NCI-H2107 treated with DMSO at 0.1 percent for 48 hours (cell line): ENCODE data around the gene EIF5A.

Experiments used
- DNase-seq: peaks from one replicate; lab custom pipeline; 2025; ENCODE audit not compliant: unreplicated experiment; lab: John Stamatoyannopoulos, UW

Gene EIF5A

GRCh38 chr17:7352910-7353635 lies 45.6 kb downstream of the EIF5A start:
- DNase-seq = no peak

DNA sequence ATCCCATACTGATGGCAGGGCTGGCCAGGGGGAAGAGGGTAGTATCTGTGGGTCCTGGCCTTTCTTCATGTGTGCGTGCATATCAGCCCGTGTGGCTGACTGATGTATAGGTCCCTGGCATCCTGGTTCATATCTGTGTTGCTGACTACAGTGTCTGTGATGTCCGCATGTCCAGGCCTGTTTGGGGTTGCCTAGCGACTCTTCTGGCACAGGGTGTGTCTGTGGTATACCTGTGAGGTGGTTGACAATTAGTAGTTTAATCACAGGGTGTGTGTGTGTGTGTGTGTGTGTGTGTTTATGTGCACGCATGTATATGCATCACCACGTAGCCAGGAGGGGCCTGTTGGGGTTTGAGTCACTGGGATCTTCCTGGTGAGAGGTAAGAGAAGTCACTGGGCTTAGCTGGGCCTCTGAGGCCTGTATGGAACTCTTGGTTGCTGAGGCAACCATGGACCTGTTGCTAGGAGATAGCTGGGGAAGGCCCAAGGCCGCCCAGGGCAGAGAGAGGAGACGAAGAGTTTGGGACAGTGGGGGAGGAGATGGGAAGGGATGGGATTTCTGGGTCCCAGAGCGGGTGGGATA lies 46.9 kb downstream of the EIF5A start:
- no peak for DNase-seq

DNA sequence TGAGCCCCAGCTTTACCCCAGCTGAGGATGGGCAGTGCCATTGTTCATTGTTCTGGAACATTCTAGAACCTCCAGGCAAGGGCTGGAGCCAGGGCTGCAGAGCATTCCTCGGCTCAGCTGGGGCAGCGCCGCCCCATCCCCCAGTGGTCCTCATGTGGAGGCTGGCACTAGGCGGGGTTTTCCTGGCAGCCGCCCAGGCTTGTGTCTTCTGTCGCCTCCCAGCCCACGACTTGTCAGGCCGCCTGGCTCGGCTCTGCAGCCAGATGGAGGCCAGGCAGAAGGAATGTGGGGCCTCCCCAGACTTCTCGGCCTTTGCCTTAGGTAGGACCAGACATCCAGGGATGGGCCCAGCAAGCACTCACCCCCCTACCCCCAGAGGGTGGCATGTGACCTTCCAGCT lies 47.6 kb downstream of the EIF5A start, which contains the start of gene TMEM95:
TSS of gene TMEM95 (plus strand) at position 104 of the 400 bp plus-strand sequence. CDS start at position 153, 49 bp downstream.
- DNase-seq = no peak

DNA sequence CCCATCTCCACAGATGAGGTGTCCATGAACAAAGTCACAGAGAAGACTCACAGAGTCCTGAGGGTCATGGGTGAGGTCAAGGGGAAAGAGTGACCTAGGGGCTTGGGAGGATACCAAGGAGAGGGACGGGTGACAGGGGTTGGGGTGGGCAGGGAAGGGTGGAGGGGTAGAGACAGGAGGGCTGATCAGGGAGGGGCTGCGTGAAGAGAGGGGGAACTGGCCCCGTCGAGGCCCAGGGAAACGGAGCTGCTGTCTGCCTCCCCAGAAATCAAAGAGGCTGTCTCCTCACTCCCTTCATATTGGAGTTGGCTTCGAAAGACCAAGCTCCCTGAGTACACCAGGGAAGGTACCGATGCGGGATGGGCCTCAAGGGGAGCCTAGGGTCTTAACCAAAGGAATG lies 48.1 kb downstream of the EIF5A start:
- DNase-seq = no peak

GRCh38 chr17:7356072-7356549 lies 48.7 kb downstream of the EIF5A start:
- DNase-seq = no peak

DNA sequence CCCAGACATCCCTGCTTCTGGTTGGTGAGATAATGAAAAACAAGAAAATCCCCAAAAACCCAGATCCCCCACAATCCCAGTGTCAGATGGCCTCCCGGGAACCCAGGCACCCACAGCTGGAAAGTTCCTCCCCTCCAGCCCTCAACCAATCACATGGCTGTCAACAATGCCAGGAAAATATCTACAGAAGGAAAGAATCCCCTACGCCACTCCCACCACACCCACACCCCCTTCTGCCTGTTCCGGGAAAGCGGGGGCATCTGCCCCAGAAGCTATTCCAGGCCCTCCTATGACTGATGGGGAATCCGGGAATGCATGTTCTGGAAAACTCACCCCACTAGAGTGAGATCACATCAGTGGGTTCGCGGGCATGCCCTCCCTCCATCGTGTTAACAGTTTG lies 49.3 kb downstream of the EIF5A start:
- no peak for DNase-seq

GRCh38 chr17:7357381-7357780 lies 50.0 kb downstream of the EIF5A start:
- DNase-seq = no peak

GRCh38 chr17:7361906-7362305 lies 54.5 kb downstream of the EIF5A start:
- DNase-seq = no peak
